Measurements from ENCODE around the gene LBX2. TPM values are rescaled to one million over a fixed set of nuclear protein-coding genes. Genes with fewer than 3 reads are reported as not detected.

LBX2 gene
- total RNA-seq, 1 donor from 2014 or later: 0.69 TPM

DNA sequence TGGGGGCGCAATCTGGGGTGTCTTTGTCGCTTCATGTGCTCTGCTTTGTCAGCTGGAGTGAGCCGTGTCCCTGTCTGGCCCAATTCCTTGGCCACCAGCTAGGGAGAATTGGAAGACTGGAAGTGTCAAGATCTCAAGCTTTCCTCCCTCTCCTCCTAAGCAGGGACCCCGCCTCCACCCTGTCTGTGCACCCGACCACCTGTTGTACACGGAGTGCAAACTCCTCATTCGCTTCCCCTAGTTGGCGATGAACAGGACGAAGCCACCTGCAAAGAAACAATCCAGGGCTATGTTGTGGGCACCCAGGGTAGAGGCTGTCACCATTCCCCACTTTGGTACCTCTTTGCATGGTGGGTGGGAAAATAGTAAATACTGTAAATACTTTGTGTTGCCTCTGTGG, 28.3 kb upstream of the LBX2 start:
- ATAC-seq (ENCODE audit: low read depth) (no peak), DNase-seq (no peak)
- Mint-ChIP-seq H3K4me3 (peak overlapping the region; percentile 97), H3K27ac (peak overlapping the region; percentile 96), H3K36me3 (ENCODE audit: low read depth) (peaks cover 58% of the 10 kb centered on the region), H3K4me1 (peaks cover 55% of the 10 kb centered on the region), H3K27me3 (no peaks in the 10 kb centered on the region), H3K9me3 (no peaks in the 10 kb centered on the region)
- intact Hi-C loops (cut with micrococcal nuclease): loop anchor here (2.0 kb wide), 2 partner anchors 73 to 541 kb away; partner anchors contain the start of gene INO80B
- TF ChIP-seq, protein P1, sequence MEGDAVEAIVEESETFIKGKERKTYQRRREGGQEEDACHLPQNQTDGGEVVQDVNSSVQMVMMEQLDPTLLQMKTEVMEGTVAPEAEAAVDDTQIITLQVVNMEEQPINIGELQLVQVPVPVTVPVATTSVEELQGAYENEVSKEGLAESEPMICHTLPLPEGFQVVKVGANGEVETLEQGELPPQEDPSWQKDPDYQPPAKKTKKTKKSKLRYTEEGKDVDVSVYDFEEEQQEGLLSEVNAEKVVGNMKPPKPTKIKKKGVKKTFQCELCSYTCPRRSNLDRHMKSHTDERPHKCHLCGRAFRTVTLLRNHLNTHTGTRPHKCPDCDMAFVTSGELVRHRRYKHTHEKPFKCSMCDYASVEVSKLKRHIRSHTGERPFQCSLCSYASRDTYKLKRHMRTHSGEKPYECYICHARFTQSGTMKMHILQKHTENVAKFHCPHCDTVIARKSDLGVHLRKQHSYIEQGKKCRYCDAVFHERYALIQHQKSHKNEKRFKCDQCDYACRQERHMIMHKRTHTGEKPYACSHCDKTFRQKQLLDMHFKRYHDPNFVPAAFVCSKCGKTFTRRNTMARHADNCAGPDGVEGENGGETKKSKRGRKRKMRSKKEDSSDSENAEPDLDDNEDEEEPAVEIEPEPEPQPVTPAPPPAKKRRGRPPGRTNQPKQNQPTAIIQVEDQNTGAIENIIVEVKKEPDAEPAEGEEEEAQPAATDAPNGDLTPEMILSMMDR (IDR thresholded peaks at IDR 0.05): no peak
- ChIA-PET CTCF (no interaction called here), POLR2A (interaction anchor here (2.1 to 8.8 kb wide), 2 partner anchors 11 to 46 kb away, joined by 13 to 63 read pairs; partner anchors contain the start of genes CCDC142 and TTC31)

- Mint-ChIP-seq H3K27me3 (no peaks in the 10 kb centered on the region), H3K36me3 (ENCODE audit: low read depth) (peaks cover 48% of the 10 kb centered on the region), H3K4me1 (peaks cover 48% of the 10 kb centered on the region), H3K9me3 (no peaks in the 10 kb centered on the region), H3K27ac (peak overlapping the region; percentile 84), H3K4me3 (peak overlapping the region; percentile 66)
- ATAC-seq (ENCODE audit: low read depth) (no peak), DNase-seq (no peak)
- intact Hi-C loops (cut with micrococcal nuclease): no loop called here
- POLR2A ChIA-PET: interaction anchor here (0.6 to 8.8 kb wide), 9 partner anchors 10 to 319 kb away, joined by 3 to 63 read pairs (median 5); partner anchors contain the start of genes CCDC142, MRPL53, PCGF1 and TTC31
- CTCF ChIA-PET: interaction anchor here (0.7 kb wide), 1 partner anchor 23 kb away, joined by 3 read pairs; no protein-coding TSS in a partner anchor
- TF ChIP-seq, protein P1 (IDR thresholded peaks at IDR 0.05): no peak
These were observed 27.3 kb upstream of the LBX2 start for GRCh38 chr2:74526649-74527230.

- ATAC-seq (ENCODE audit: low read depth): peak; percentile 17
- TF ChIP-seq, protein P1 (IDR thresholded peaks at IDR 0.05): no peak
- DNase-seq: no peak
- ChIA-PET CTCF (interaction anchor here (0.7 kb wide), 1 partner anchor 23 kb away, joined by 3 read pairs; no protein-coding TSS in a partner anchor), POLR2A (interaction anchor here (0.6 to 8.8 kb wide), 11 partner anchors 10 to 318 kb away, joined by 3 to 63 read pairs (median 5); partner anchors contain the start of genes CCDC142, INO80B, MRPL53 and PCGF1)
- Mint-ChIP-seq H3K36me3 (ENCODE audit: low read depth) (peaks cover 43% of the 10 kb centered on the region), H3K4me1 (peaks cover 40% of the 10 kb centered on the region), H3K27ac (peak within 1 kb of the TSS; percentile 84), H3K27me3 (no peaks in the 10 kb centered on the region), H3K9me3 (no peaks in the 10 kb centered on the region), H3K4me3 (peak within 1 kb of the TSS; percentile 66)
- intact Hi-C loops (cut with micrococcal nuclease): no loop called here
These were observed 26.6 kb upstream of the LBX2 start, which contains the start of gene DQX1 for GRCh38 chr2:74525717-74526648. Gene DQX1, minus strand, starts transcription at chr2:74526231. Its CDS starts 502 bp downstream, at chr2:74525729.

DNA sequence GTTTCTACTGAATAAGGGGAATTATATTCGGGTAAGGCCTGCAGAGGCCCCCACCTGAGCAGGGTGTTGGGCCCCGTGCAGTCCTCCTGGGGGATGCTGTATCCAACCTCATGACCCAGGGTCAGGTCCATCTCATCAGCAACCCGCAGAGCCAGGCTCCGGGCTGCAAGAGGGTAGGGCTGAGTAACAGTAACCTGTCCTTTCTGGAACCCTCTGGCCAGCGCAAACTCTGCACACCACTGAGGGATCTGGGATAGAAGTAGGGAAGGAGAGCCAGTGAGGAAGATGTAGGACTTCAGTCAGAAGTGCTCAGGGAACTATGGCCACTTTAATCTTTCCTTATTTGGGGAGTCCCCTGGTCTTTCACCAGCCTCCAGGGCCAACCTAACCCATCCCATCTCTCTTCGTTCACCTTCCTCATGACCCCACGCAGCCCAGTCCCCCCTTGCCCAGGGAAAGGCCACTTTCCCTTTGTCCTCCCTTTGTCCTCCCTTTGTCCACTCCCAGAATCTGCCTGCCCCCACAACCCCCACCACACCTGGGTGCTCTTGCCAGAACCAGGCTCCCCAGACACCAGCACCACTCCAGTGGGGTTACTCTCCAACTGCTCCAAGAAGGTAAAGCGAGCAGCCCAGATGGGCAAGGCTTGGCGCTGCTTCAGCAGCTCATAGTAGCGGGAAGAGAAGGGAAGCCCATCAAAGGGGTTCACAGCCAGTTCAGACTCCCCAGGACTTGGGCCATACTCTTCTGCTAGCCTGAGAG, 25.7 kb upstream of the LBX2 start:
- H3K27ac Mint-ChIP-seq: no peak overlapping the region
- no peaks in the 10 kb centered on the region for H3K9me3 Mint-ChIP-seq
- intact Hi-C loops (cut with micrococcal nuclease): no loop called here

More for the DNA sequence above, 25.7 kb upstream of the LBX2 start:
- H3K4me1 Mint-ChIP-seq: peaks cover 34% of the 10 kb centered on the region
- peaks cover 3% of the 10 kb centered on the region for H3K27me3 Mint-ChIP-seq
- ChIA-PET POLR2A (interaction anchor here (0.9 to 1.9 kb wide), 4 partner anchors 12 to 70 kb away, joined by 3 to 17 read pairs (median 5); partner anchors contain the start of genes INO80B, MRPL53 and PCGF1), CTCF (no interaction called here)
- H3K36me3 Mint-ChIP-seq (ENCODE audit: low read depth): peaks cover 35% of the 10 kb centered on the region
- TF ChIP-seq, protein P1 (IDR thresholded peaks at IDR 0.05): no peak
- DNase-seq (no peak), ATAC-seq (ENCODE audit: low read depth) (no peak)
- H3K4me3 Mint-ChIP-seq: no peak overlapping the region

Measured in activated B cell treated with CpG ODN at 0.5 μM for 24 hours (primary cell).